ENCODE data around the gene KIF5B. TPM values are rescaled to one million over a fixed set of nuclear protein-coding genes. Genes with fewer than 3 reads are reported as not detected.

KIF5B gene
- total RNA-seq = 100 and 140 TPM in 2 replicates

GRCh38 chr10:32056136-32057035, at the start of gene KIF5B:
Gene KIF5B, minus strand, starts transcription at chr10:32056425. Its CDS starts 452 bp downstream, at chr10:32055973.

Other genes starting within 250 kb of the KIF5B start
- 18.1 and 30.3 TPM in 2 replicates for gene ARHGAP12, start 127.6 kb downstream of the KIF5B start, total RNA-seq